ENCODE results near the gene BCAS1.

- TF ChIP-seq CTCF (IDR thresholded peaks at IDR 0.05) (no peak), POLR2A (IDR thresholded peaks at IDR 0.05) (no peak)
Observed at GRCh38 chr20:54063580-54063979, 6.8 kb downstream of the BCAS1 start.
